KMS-11 (cell line): ENCODE measurements around the gene KAZALD1.

Source experiments
- H2AFZ ChIP-seq: fragments of 200-600 bp; sonication (generic); 2 replicates; pipeline ENCODE4 v1.6.1; 2016; ENCODE audit warnings: antibody characterized with exemption, mixed run types, low read depth
- H3K27ac ChIP-seq: fragments of 200-600 bp; sonication (generic); 2 replicates; pipeline ENCODE4 v1.6.1; 2016; ENCODE audit warnings: mild to moderate bottlenecking, mixed run types
- H3K27me3 ChIP-seq: fragments of 200-600 bp; sonication (generic); 2 replicates; pipeline ENCODE4 v1.6.1; 2017; ENCODE audit warnings: mild to moderate bottlenecking, low read depth, mixed run types, moderate library complexity; ENCODE audit not compliant: insufficient read depth
- H3K36me3 ChIP-seq: fragments of 200-600 bp; sonication (generic); 2 replicates; pipeline ENCODE4 v1.6.1; 2017; ENCODE audit warnings: mild to moderate bottlenecking, mixed run types; ENCODE audit not compliant: insufficient read depth
- H3K4me1 ChIP-seq: fragments of 200-600 bp; sonication (generic); 2 replicates; pipeline ENCODE4 v1.6.1; 2016; ENCODE audit warnings: mild to moderate bottlenecking, low read depth, mixed run types; ENCODE audit not compliant: poor library complexity, severe bottlenecking
- H3K4me2 ChIP-seq: fragments of 200-600 bp; sonication (generic); 2 replicates; pipeline ENCODE4 v1.7.0; 2016; ENCODE audit warnings: mild to moderate bottlenecking, mixed run types
- H3K4me3 ChIP-seq: fragments of 200-600 bp; sonication (generic); IDR thresholded peaks from 2 replicates; pipeline ENCODE4 v1.6.1; 2017; ENCODE audit warnings: low read depth, low read length, mixed read lengths; ENCODE audit not compliant: insufficient read depth
- H3K79me2 ChIP-seq: fragments of 200-600 bp; sonication (generic); 2 replicates; pipeline ENCODE4 v1.6.1; 2016; ENCODE audit warnings: low read depth, mixed run types; ENCODE audit not compliant: insufficient read depth
- H3K9ac ChIP-seq: fragments of 200-600 bp; sonication (generic); 2 replicates; pipeline ENCODE4 v1.6.1; 2016; ENCODE audit warnings: mild to moderate bottlenecking, mixed run types
- H4K20me1 ChIP-seq: fragments of 200-600 bp; sonication (generic); 2 replicates; pipeline ENCODE4 v1.6.1; 2016; ENCODE audit warnings: mild to moderate bottlenecking, mixed run types; ENCODE audit not compliant: insufficient read depth
- TF ChIP-seq, protein P1 (sequence below): fragments of 200-600 bp; sonication (generic); conservative IDR thresholded peaks from 2 replicates; pipeline ENCODE4 v1.6.1; 2017; ENCODE audit warnings: low read depth, mild to moderate bottlenecking, antibody characterized with exemption, low read length, moderate library complexity, mixed read lengths

The KAZALD1 gene

GRCh38 chr10:101021692-101022251 is 40.0 kb upstream of the KAZALD1 start:
- H2AFZ ChIP-seq: no peak overlapping the region
- H3K4me1 ChIP-seq: no peaks in the 10 kb centered on the region
- TF ChIP-seq, protein P1, sequence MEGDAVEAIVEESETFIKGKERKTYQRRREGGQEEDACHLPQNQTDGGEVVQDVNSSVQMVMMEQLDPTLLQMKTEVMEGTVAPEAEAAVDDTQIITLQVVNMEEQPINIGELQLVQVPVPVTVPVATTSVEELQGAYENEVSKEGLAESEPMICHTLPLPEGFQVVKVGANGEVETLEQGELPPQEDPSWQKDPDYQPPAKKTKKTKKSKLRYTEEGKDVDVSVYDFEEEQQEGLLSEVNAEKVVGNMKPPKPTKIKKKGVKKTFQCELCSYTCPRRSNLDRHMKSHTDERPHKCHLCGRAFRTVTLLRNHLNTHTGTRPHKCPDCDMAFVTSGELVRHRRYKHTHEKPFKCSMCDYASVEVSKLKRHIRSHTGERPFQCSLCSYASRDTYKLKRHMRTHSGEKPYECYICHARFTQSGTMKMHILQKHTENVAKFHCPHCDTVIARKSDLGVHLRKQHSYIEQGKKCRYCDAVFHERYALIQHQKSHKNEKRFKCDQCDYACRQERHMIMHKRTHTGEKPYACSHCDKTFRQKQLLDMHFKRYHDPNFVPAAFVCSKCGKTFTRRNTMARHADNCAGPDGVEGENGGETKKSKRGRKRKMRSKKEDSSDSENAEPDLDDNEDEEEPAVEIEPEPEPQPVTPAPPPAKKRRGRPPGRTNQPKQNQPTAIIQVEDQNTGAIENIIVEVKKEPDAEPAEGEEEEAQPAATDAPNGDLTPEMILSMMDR: no peak
- H3K27ac ChIP-seq: no peak overlapping the region
- no peak overlapping the region for H3K4me3 ChIP-seq
- no peaks in the 10 kb centered on the region for H3K79me2 ChIP-seq
- no peak overlapping the region for H3K4me2 ChIP-seq
- H3K36me3 ChIP-seq: no peaks in the 10 kb centered on the region
- H4K20me1 ChIP-seq: no peaks in the 10 kb centered on the region
- H3K9ac ChIP-seq: no peak overlapping the region
- peaks cover 11% of the 10 kb centered on the region; the same call in 1 of the 2 replicates for H3K27me3 ChIP-seq

DNA sequence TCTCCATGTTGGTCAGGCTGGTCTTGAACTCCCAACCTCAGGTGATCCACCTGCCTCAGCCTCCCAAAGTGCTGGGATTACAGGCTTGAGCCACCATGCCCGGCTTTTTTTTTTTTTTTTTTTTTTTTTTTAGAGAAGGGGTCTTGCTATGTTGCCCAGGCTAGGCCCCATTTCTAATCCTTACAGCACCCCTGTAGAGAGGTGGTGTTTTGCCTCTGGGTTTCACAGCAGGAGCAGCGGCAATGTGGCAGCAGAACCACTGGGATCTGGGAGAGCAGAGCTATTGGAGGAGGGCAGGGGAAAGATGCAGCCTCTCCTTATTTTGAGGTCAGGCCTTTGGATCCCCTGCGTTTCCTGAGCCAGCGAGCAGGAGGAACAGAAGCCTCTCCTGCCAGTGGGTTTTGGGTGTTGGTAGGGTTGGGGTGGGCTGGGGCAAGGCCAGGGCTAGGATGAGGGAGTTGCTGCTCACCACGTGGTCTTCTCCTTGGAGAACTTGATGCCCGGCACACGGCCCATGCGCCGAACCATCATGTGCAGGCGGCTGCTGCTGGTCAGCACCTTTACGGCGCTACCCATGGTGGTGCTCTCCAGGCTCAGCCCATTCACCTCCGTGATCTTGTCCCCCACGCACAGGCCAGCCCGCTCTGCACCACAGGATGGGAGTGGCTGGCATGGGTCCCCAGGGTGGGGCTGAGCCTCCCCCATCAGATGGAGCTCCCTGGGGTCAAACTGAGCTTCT is 38.7 kb upstream of the KAZALD1 start:
- Histone ChIP-seq H3K9ac (no peak overlapping the region), H3K4me3 (no peak overlapping the region)
- TF ChIP-seq, protein P1: no peak

GRCh38 chr10:101027106-101027720 is 34.6 kb upstream of the KAZALD1 start:
- no peaks in the 10 kb centered on the region for H3K36me3 ChIP-seq
- no peak overlapping the region for H3K9ac ChIP-seq
- no peak overlapping the region for H3K4me3 ChIP-seq
- H3K4me1 ChIP-seq: no peaks in the 10 kb centered on the region
- no peak overlapping the region for H2AFZ ChIP-seq
- H4K20me1 ChIP-seq: no peaks in the 10 kb centered on the region
- no peaks in the 10 kb centered on the region for H3K79me2 ChIP-seq
- TF ChIP-seq, protein P1: no peak
- peaks cover 20% of the 10 kb centered on the region; the same call in 1 of the 2 replicates for H3K27me3 ChIP-seq
- H3K27ac ChIP-seq: no peak overlapping the region
- H3K4me2 ChIP-seq: no peak overlapping the region

More for the DNA sequence above, 38.7 kb upstream of the KAZALD1 start:
- Histone ChIP-seq H3K4me1 (no peaks in the 10 kb centered on the region), H3K27me3 (peaks cover 15% of the 10 kb centered on the region; the same call in 1 of the 2 replicates), H3K36me3 (no peaks in the 10 kb centered on the region), H4K20me1 (no peaks in the 10 kb centered on the region), H3K4me2 (no peak overlapping the region), H2AFZ (no peak overlapping the region), H3K27ac (no peak overlapping the region), H3K79me2 (no peaks in the 10 kb centered on the region)

- no peak overlapping the region for H3K27ac ChIP-seq
- no peaks in the 10 kb centered on the region for H4K20me1 ChIP-seq
- H3K4me1 ChIP-seq: no peaks in the 10 kb centered on the region
- no peak overlapping the region for H3K4me3 ChIP-seq
- H3K79me2 ChIP-seq: no peaks in the 10 kb centered on the region
- no peak overlapping the region for H2AFZ ChIP-seq
- no peak overlapping the region for H3K4me2 ChIP-seq
- no peaks in the 10 kb centered on the region for H3K36me3 ChIP-seq
- no peak overlapping the region for H3K9ac ChIP-seq
- TF ChIP-seq, protein P1: no peak
- peaks cover 20% of the 10 kb centered on the region; the same call in 1 of the 2 replicates for H3K27me3 ChIP-seq
These were observed 33.1 kb upstream of the KAZALD1 start for GRCh38 chr10:101028446-101029337.
